Neural cell (in vitro differentiated cells): ENCODE results near the gene BSN. TPM values are rescaled to one million over a fixed set of nuclear protein-coding genes. Genes with fewer than 3 reads are reported as not detected.

Experiments used
- H2AFZ ChIP-seq: fragments of 200-600, 300-800 bp; sonication (generic), shearing (Covaris generic); 2 replicates; pipeline ENCODE4 v1.6.0; 2014; ENCODE audit warnings: low read depth, mild to moderate bottlenecking, antibody characterized with exemption, low read length, moderate library complexity
- H3F3A ChIP-seq: fragments of 200-600 bp; shearing (Covaris generic); 2 replicates; pipeline ENCODE4 v1.6.1; 2016; ENCODE audit warnings: mild to moderate bottlenecking, moderate library complexity, mixed read lengths, antibody characterized with exemption, low read length; ENCODE audit not compliant: insufficient read depth, poor library complexity, severe bottlenecking
- H3K27ac ChIP-seq: fragments of 200-600, 300-800 bp; sonication (generic), shearing (Covaris generic); 2 replicates; pipeline ENCODE4 v1.5.1; 2014; ENCODE audit warnings: mild to moderate bottlenecking, low read length, moderate library complexity
- H3K27me3 ChIP-seq: fragments of 300-800, 200-600 bp; sonication (generic), shearing (Covaris generic); 2 replicates; pipeline ENCODE4 v1.6.0; 2014; ENCODE audit warnings: mild to moderate bottlenecking, low read depth, low read length, moderate library complexity; ENCODE audit not compliant: insufficient read depth
- H3K36me3 ChIP-seq: fragments of 300-800, 200-600 bp; sonication (generic), shearing (Covaris generic); 2 replicates; pipeline ENCODE4 v1.5.1; 2014; ENCODE audit warnings: mild to moderate bottlenecking, antibody characterized with exemption, low read length, moderate library complexity; ENCODE audit not compliant: insufficient read depth
- H3K4me2 ChIP-seq: fragments of 300-800, 200-600 bp; sonication (generic), shearing (Covaris generic); 2 replicates; pipeline ENCODE4 v1.6.0; 2014; ENCODE audit warnings: mild to moderate bottlenecking, low read length
- H3K4me3 ChIP-seq: fragments of 300-800, 200-600 bp; sonication (generic), shearing (Covaris generic); 2 replicates; pipeline ENCODE4 v1.5.1; 2014; ENCODE audit warnings: mild to moderate bottlenecking, low read length, moderate library complexity
- H3K79me2 ChIP-seq: fragments of 200-600 bp; shearing (Covaris generic); replicated peaks from 2 replicates; pipeline ENCODE4 v1.6.0; 2014; ENCODE audit warnings: mild to moderate bottlenecking, low read length, moderate library complexity; ENCODE audit not compliant: insufficient read depth
- H3K9ac ChIP-seq: fragments of 300-800, 200-600 bp; sonication (generic), shearing (Covaris generic); 2 replicates; pipeline ENCODE4 v1.6.1; 2016; ENCODE audit warnings: mild to moderate bottlenecking, low read length, mixed read lengths
- H3K9me2 ChIP-seq: fragments of 200-600 bp; shearing (Covaris generic); 2 replicates; pipeline ENCODE4 v1.6.1; 2016; ENCODE audit warnings: mild to moderate bottlenecking, low read length, mixed read lengths; ENCODE audit not compliant: insufficient read depth
- H3K9me3 ChIP-seq: fragments of 200-600, 300-800 bp; sonication (generic), shearing (Covaris generic); 2 replicates; pipeline ENCODE4 v1.6.1; 2016; ENCODE audit warnings: mild to moderate bottlenecking, mixed run types, low read length, moderate library complexity, mixed read lengths
- H4K20me1 ChIP-seq: fragments of 200-600 bp; shearing (Covaris generic); 2 replicates; pipeline ENCODE4 v1.6.1; 2016; ENCODE audit warnings: mild to moderate bottlenecking, mixed run types; ENCODE audit not compliant: insufficient read depth
- CTCF ChIP-seq: fragments of 450-650 bp; IDR thresholded peaks from 2 replicates; pipeline ENCODE4 v1.5.1; 2014; ENCODE audit warnings: antibody characterized with exemption, mild to moderate bottlenecking, moderate library complexity; ENCODE audit not compliant: poor library complexity, severe bottlenecking
- EP300 ChIP-seq: fragments of 450-650 bp; conservative IDR thresholded peaks from 2 replicates; pipeline ENCODE4 v1.6.1; 2014; ENCODE audit warnings: antibody characterized with exemption, mild to moderate bottlenecking, moderate library complexity; ENCODE audit not compliant: poor library complexity, severe bottlenecking
- EZH2 ChIP-seq: fragments of 200-600, 300-800 bp; shearing (Covaris generic), sonication (generic); IDR thresholded peaks from 2 replicates; pipeline ENCODE4 v1.6.1; 2014; ENCODE audit warnings: antibody characterized with exemption, low read length, borderline replicate concordance, mild to moderate bottlenecking; ENCODE audit not compliant: insufficient read depth, poor library complexity, severe bottlenecking
- MXI1 ChIP-seq: fragments of 450-650 bp; conservative IDR thresholded peaks from 2 replicates; pipeline ENCODE4 v1.6.1; 2014; ENCODE audit warnings: antibody characterized with exemption, mild to moderate bottlenecking; ENCODE audit not compliant: poor library complexity, severe bottlenecking
- POLR2AphosphoS5 ChIP-seq: IDR thresholded peaks from 2 replicates; pipeline ENCODE4 v1.6.1; 2012
- RAD21 ChIP-seq: fragments of 450-650 bp; conservative IDR thresholded peaks from 2 replicates; pipeline ENCODE4 v1.6.1; 2014; ENCODE audit warnings: antibody characterized with exemption, mild to moderate bottlenecking, moderate library complexity
- REST ChIP-seq: IDR thresholded peaks from 2 replicates; pipeline ENCODE4 v1.6.1; 2012; ENCODE audit warnings: borderline replicate concordance
- SMC3 ChIP-seq: fragments of 450-650 bp; conservative IDR thresholded peaks from 2 replicates; pipeline ENCODE4 v1.6.1; 2014; ENCODE audit warnings: antibody characterized with exemption, mild to moderate bottlenecking, moderate library complexity; ENCODE audit not compliant: poor library complexity
- TAF1 ChIP-seq: IDR thresholded peaks from 2 replicates; pipeline ENCODE4 v1.6.1; 2012; ENCODE audit warnings: low read depth
- polyA plus RNA-seq: library from polyadenylated mRNA; depleted of rRNA; stranded (reverse); fragments of >200 nt; gene quantifications from 2 replicates; pipeline ENCODE4 v1.2.3, GENCODE V29; 2014

The BSN gene
- polyA plus RNA-seq, 1 donor from 2014 or later, result 2.0 TPM

DNA sequence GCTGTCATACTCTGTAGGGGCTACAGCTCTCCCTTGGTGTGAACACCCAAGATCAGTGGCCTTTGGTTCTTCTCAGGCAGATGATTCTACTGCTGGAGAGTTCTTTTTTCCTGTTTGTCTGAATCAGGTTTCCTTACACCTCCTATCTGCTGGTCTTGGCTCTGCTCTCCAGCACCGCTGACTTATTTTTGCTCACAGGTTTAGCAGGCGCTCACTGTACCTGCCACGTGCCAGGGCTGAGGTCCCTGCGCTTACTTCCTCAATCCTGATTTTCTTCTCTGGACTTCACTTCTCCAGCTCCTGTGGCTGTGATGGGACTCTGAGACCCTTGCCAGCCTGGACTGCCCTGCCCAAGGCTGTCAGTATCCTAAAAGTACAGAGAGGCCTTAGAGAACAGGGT, 9.5 kb downstream of the BSN start:
- Histone ChIP-seq H3F3A (no peaks in the 10 kb centered on the region), H3K9me2 (no peaks in the 10 kb centered on the region), H3K79me2 (peaks cover 54% of the 10 kb centered on the region), H3K4me2 (no peak overlapping the region), H3K36me3 (peaks cover 15% of the 10 kb centered on the region), H3K9me3 (no peaks in the 10 kb centered on the region), H3K9ac (no peak overlapping the region), H4K20me1 (peaks cover 3% of the 10 kb centered on the region), H2AFZ (no peak overlapping the region), H3K4me3 (no peak overlapping the region), H3K27ac (no peak overlapping the region), H3K27me3 (no peaks in the 10 kb centered on the region)
- TF ChIP-seq MXI1 (no peak), CTCF (no peak), EZH2 (no peak), SMC3 (no peak), TAF1 (no peak), POLR2AphosphoS5 (no peak), RAD21 (no peak), EP300 (no peak), REST (no peak)

DNA sequence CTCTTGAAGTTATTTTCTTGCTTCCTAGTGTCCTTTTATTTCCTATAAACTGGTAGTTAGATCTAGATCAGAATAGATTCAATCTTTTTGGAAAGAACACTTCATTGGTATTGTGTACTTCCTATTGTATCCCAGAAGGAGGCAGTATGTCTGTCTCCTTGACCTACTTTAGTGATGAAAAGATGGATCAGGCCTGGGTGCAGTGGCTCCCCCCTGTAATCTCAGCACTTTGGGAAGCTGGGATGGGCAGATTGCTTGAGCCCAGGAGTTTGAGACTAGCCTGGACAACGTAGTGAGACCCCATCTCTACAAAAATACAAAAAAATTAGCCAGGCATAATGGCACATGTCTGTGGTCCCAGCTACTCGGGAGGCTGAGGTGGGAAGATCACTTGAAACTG, 12.0 kb downstream of the BSN start:
- Histone ChIP-seq H3K4me2 (no peak overlapping the region), H3K36me3 (no peaks in the 10 kb centered on the region), H3K4me3 (no peak overlapping the region), H3K9me2 (no peaks in the 10 kb centered on the region), H3K79me2 (peaks cover 39% of the 10 kb centered on the region), H3K9me3 (no peaks in the 10 kb centered on the region), H4K20me1 (peaks cover 7% of the 10 kb centered on the region), H3F3A (no peaks in the 10 kb centered on the region), H3K27me3 (no peaks in the 10 kb centered on the region), H2AFZ (no peak overlapping the region), H3K27ac (no peak overlapping the region), H3K9ac (no peak overlapping the region)
- TF ChIP-seq POLR2AphosphoS5 (no peak), REST (no peak), EZH2 (no peak), CTCF (no peak), TAF1 (no peak), MXI1 (no peak), RAD21 (no peak), SMC3 (no peak), EP300 (no peak)
